Neural cell (in vitro differentiated cells): ENCODE results near the gene ARHGAP42. TPM values are rescaled to one million over a fixed set of nuclear protein-coding genes. Genes with fewer than 3 reads are reported as not detected.

ENCODE experiments used
- H2AFZ ChIP-seq: fragments of 200-600, 300-800 bp; sonication (generic), shearing (Covaris generic); 2 replicates; pipeline ENCODE4 v1.6.0; 2014; ENCODE audit warnings: low read depth, mild to moderate bottlenecking, antibody characterized with exemption, low read length, moderate library complexity
- H3F3A ChIP-seq: fragments of 200-600 bp; shearing (Covaris generic); 2 replicates; pipeline ENCODE4 v1.6.1; 2016; ENCODE audit warnings: mild to moderate bottlenecking, moderate library complexity, mixed read lengths, antibody characterized with exemption, low read length; ENCODE audit not compliant: insufficient read depth, poor library complexity, severe bottlenecking
- H3K27ac ChIP-seq: fragments of 200-600, 300-800 bp; sonication (generic), shearing (Covaris generic); 2 replicates; pipeline ENCODE4 v1.5.1; 2014; ENCODE audit warnings: mild to moderate bottlenecking, low read length, moderate library complexity
- H3K27me3 ChIP-seq: fragments of 300-800, 200-600 bp; sonication (generic), shearing (Covaris generic); 2 replicates; pipeline ENCODE4 v1.6.0; 2014; ENCODE audit warnings: mild to moderate bottlenecking, low read depth, low read length, moderate library complexity; ENCODE audit not compliant: insufficient read depth
- H3K36me3 ChIP-seq: fragments of 300-800, 200-600 bp; sonication (generic), shearing (Covaris generic); 2 replicates; pipeline ENCODE4 v1.5.1; 2014; ENCODE audit warnings: mild to moderate bottlenecking, antibody characterized with exemption, low read length, moderate library complexity; ENCODE audit not compliant: insufficient read depth
- H3K4me2 ChIP-seq: fragments of 300-800, 200-600 bp; sonication (generic), shearing (Covaris generic); 2 replicates; pipeline ENCODE4 v1.6.0; 2014; ENCODE audit warnings: mild to moderate bottlenecking, low read length
- H3K4me3 ChIP-seq: fragments of 300-800, 200-600 bp; sonication (generic), shearing (Covaris generic); 2 replicates; pipeline ENCODE4 v1.5.1; 2014; ENCODE audit warnings: mild to moderate bottlenecking, low read length, moderate library complexity
- H3K79me2 ChIP-seq: fragments of 200-600 bp; shearing (Covaris generic); replicated peaks from 2 replicates; pipeline ENCODE4 v1.6.0; 2014; ENCODE audit warnings: mild to moderate bottlenecking, low read length, moderate library complexity; ENCODE audit not compliant: insufficient read depth
- H3K9ac ChIP-seq: fragments of 300-800, 200-600 bp; sonication (generic), shearing (Covaris generic); 2 replicates; pipeline ENCODE4 v1.6.1; 2016; ENCODE audit warnings: mild to moderate bottlenecking, low read length, mixed read lengths
- H3K9me2 ChIP-seq: fragments of 200-600 bp; shearing (Covaris generic); 2 replicates; pipeline ENCODE4 v1.6.1; 2016; ENCODE audit warnings: mild to moderate bottlenecking, low read length, mixed read lengths; ENCODE audit not compliant: insufficient read depth
- H3K9me3 ChIP-seq: fragments of 200-600, 300-800 bp; sonication (generic), shearing (Covaris generic); 2 replicates; pipeline ENCODE4 v1.6.1; 2016; ENCODE audit warnings: mild to moderate bottlenecking, mixed run types, low read length, moderate library complexity, mixed read lengths
- H4K20me1 ChIP-seq: fragments of 200-600 bp; shearing (Covaris generic); 2 replicates; pipeline ENCODE4 v1.6.1; 2016; ENCODE audit warnings: mild to moderate bottlenecking, mixed run types; ENCODE audit not compliant: insufficient read depth
- CTCF ChIP-seq: fragments of 450-650 bp; IDR thresholded peaks from 2 replicates; pipeline ENCODE4 v1.5.1; 2014; ENCODE audit warnings: antibody characterized with exemption, mild to moderate bottlenecking, moderate library complexity; ENCODE audit not compliant: poor library complexity, severe bottlenecking
- EP300 ChIP-seq: fragments of 450-650 bp; conservative IDR thresholded peaks from 2 replicates; pipeline ENCODE4 v1.6.1; 2014; ENCODE audit warnings: antibody characterized with exemption, mild to moderate bottlenecking, moderate library complexity; ENCODE audit not compliant: poor library complexity, severe bottlenecking
- EZH2 ChIP-seq: fragments of 200-600, 300-800 bp; shearing (Covaris generic), sonication (generic); IDR thresholded peaks from 2 replicates; pipeline ENCODE4 v1.6.1; 2014; ENCODE audit warnings: antibody characterized with exemption, low read length, borderline replicate concordance, mild to moderate bottlenecking; ENCODE audit not compliant: insufficient read depth, poor library complexity, severe bottlenecking
- MXI1 ChIP-seq: fragments of 450-650 bp; conservative IDR thresholded peaks from 2 replicates; pipeline ENCODE4 v1.6.1; 2014; ENCODE audit warnings: antibody characterized with exemption, mild to moderate bottlenecking; ENCODE audit not compliant: poor library complexity, severe bottlenecking
- POLR2AphosphoS5 ChIP-seq: IDR thresholded peaks from 2 replicates; pipeline ENCODE4 v1.6.1; 2012
- RAD21 ChIP-seq: fragments of 450-650 bp; conservative IDR thresholded peaks from 2 replicates; pipeline ENCODE4 v1.6.1; 2014; ENCODE audit warnings: antibody characterized with exemption, mild to moderate bottlenecking, moderate library complexity
- REST ChIP-seq: IDR thresholded peaks from 2 replicates; pipeline ENCODE4 v1.6.1; 2012; ENCODE audit warnings: borderline replicate concordance
- SMC3 ChIP-seq: fragments of 450-650 bp; conservative IDR thresholded peaks from 2 replicates; pipeline ENCODE4 v1.6.1; 2014; ENCODE audit warnings: antibody characterized with exemption, mild to moderate bottlenecking, moderate library complexity; ENCODE audit not compliant: poor library complexity
- TAF1 ChIP-seq: IDR thresholded peaks from 2 replicates; pipeline ENCODE4 v1.6.1; 2012; ENCODE audit warnings: low read depth
- polyA plus RNA-seq: library from polyadenylated mRNA; depleted of rRNA; stranded (reverse); fragments of >200 nt; gene quantifications from 2 replicates; pipeline ENCODE4 v1.2.3, GENCODE V29; 2014

The ARHGAP42 gene
- polyA plus RNA-seq, 1 donor from 2014 or later: 0.64 TPM

DNA sequence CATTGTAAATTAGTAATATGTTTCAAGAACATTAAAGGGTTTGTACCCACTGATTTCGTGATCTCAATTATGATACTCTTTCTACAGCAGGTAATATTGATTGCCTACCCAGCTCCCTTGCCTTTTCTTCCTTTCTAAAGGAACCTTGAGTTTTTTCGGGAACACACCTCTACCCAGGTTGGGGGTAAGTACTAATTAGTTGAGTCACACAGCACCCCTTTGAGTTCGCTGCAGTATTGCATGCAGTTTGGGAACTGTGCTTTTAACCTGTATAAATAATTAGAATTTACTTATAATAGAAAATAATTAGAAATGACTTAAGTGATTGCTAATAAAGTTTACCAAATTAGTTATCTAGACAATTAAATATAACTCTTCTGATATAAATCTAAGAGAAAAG is 24.9 kb downstream of the ARHGAP42 start:
- H2AFZ ChIP-seq: no peak overlapping the region
- H3K79me2 ChIP-seq: no peaks in the 10 kb centered on the region
- H3K9me2 ChIP-seq: no peaks in the 10 kb centered on the region
- no peaks in the 10 kb centered on the region for H3K36me3 ChIP-seq
- H3K27me3 ChIP-seq: no peaks in the 10 kb centered on the region
- no peak overlapping the region for H3K27ac ChIP-seq
- H3K9ac ChIP-seq: no peak overlapping the region
- no peak overlapping the region for H3K4me2 ChIP-seq
- H3F3A ChIP-seq: no peaks in the 10 kb centered on the region
- H4K20me1 ChIP-seq: no peaks in the 10 kb centered on the region
- no peak overlapping the region for H3K4me3 ChIP-seq
- no peaks in the 10 kb centered on the region for H3K9me3 ChIP-seq
- TF ChIP-seq CTCF (no peak), REST (no peak), EP300 (no peak), EZH2 (no peak), TAF1 (no peak), MXI1 (no peak), SMC3 (no peak), POLR2AphosphoS5 (no peak), RAD21 (no peak)

DNA sequence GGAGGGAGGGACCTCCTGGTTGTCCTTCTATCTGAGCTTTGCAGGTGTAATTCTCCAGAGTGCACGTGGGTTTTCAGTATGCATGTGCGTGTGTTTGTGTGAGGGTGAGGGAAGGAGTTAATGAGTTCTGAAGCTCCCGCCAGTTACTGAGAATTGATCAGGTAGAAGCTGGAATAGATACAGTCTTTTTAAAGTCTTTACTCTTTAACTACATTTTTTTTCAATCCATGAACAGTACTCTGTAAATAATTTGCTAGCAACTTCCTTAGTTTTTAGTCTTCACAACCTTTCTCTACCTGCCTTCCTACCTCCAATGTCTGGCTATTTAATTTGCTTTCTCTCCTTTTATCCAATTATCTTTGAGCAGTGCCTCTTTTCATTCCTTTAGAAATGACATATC is 25.5 kb downstream of the ARHGAP42 start:
- H3K36me3 ChIP-seq: no peaks in the 10 kb centered on the region
- no peak overlapping the region for H3K27ac ChIP-seq
- H3K4me3 ChIP-seq: no peak overlapping the region
- H3K27me3 ChIP-seq: no peaks in the 10 kb centered on the region
- H3K9me3 ChIP-seq: no peaks in the 10 kb centered on the region
- no peaks in the 10 kb centered on the region for H3F3A ChIP-seq
- H3K9me2 ChIP-seq: no peaks in the 10 kb centered on the region
- no peaks in the 10 kb centered on the region for H4K20me1 ChIP-seq
- H3K79me2 ChIP-seq: no peaks in the 10 kb centered on the region
- H3K9ac ChIP-seq: no peak overlapping the region
- no peak overlapping the region for H2AFZ ChIP-seq
- H3K4me2 ChIP-seq: no peak overlapping the region
- no peak for TF ChIP-seq EP300
- no peak for TF ChIP-seq RAD21
